CD4-positive, alpha-beta T cell treated with Interleukin-6 for 4 hours (primary cell): Measurements from ENCODE around the gene ITPRIP.

Experiments
- DNase-seq: peaks from one replicate; pipeline ENCODE4 v3.0.0-alpha.2; 2020; ENCODE audit warnings: mixed read lengths

ITPRIP gene

DNA sequence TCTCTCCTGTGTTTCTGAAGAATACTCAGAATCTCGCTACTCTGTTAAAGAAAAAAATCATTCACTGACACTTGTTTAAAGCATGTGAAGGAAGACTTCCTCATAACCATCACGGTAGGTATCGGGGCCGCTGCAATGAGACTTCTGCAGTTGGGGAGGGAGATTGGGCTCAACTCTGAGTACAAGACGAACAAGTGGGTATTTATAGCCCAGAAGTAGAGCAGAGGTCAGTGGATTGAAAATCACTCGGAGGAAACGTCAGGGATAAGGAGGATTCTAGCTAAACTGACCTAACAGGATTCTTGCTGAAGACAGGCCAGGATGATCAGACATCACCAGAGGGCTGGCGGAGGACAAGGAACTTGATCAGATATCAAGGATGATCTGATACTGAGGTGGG, 33.3 kb downstream of the ITPRIP start:
- DNase-seq: no peak

DNA sequence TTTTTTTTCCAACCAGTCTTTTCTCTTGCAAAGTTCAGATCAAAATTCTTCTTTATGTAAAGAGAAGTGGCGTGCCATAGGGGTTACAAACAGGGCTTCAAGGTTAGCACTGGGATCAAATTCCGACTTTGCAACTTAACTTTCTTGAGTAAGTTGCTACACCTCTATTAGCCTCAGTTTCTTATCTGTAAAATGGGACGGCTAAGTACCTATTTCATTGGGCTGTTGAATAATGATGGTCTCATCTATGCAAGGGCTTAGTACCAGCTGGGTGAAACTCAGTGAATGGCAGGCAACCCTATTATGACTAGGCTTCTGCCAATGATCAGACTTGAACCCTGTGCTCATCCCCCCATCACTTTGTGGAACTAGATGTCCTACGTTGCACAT, 33.9 kb downstream of the ITPRIP start:
- DNase-seq: no peak

GRCh38 chr10:104303594-104304355, 34.5 kb downstream of the ITPRIP start:
- no peak for DNase-seq

DNA sequence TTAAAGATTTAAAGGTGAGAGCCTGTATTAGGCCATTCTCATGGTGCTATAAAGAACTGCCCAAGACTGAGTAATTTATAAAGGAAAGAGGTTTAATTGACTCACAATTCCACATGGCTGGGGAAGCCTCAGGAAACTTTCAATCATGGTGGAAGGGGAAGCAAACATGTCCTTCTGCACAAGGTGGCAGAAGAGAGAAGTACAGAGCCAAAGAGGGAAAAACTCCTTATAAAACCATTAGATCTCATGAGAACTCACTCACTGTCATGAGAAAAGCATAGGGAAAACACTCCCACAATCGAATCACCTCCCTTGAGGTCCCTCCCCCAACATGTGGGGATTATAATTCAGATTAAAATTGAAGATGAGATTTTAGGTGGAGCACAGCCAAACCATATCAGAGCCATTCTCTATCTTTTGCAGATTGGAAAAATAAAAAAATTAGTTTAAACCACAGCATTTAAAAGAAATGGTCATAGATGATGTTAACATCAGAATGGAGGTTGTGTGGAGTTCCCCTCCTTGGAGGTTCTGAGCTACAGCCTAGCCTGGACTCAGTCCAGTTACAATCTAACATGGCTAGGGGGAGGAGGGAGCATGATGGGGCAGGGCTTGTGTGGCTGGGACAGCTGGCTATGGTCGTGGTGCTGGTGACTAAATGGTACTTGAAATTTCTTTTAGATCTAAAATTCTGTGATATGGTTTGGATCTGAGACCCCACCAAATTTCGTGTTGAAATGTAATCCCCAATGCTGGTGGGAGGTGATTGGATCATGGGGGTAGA, 36.2 kb downstream of the ITPRIP start:
- no peak for DNase-seq

- peak; percentile 39 for DNase-seq
Observed at GRCh38 chr10:104300736-104301292, 37.5 kb downstream of the ITPRIP start.

- DNase-seq: no peak
Observed at GRCh38 chr10:104300002-104300735, 38.1 kb downstream of the ITPRIP start.

- no peak for DNase-seq
Observed at GRCh38 chr10:104299031-104299904, 39.0 kb downstream of the ITPRIP start.

DNA sequence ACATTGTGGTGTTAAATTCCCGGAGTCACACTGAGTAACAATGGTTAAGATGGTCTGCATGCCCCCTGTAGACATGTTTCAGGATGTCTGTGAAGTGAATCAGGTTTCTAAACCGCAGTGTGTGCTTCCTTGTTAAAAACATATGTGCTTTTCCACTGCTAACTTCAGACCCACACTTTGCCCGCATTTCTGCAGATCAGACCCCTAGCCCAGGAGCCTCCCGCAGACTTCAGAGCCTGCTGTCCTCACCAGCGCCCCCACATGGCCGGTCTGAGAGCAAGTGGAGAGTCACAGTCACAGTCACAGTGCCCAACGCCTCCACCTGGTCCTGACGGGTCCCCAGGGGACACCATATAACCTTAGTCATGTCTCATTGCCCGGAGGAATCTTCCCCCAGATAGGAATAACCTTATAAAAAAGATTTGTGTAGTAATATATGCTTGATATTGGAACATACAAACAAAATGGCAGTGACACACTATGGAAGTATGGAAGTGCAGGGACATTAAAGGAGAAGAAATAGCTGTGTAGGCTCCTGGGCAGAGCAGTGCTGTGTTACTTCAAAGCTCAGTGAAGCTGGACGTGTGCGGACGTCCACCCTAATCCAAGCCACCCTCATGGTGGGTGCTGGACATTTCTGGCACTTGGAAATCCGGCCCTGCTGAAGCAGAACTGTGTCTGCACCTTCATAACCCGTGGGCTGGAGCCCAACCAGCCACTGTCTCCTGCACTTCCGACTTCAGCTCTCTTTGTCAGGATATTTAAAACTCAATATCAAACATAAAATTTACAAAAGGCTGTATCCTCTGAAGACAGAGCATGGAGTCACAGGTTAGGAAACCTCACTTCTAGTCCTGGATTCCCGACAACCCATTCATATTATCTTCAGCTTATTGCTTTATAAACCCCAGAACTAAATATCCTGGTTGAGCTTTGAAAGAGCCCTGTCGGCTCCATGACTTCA, 40.3 kb downstream of the ITPRIP start:
- peak; percentile 47 for DNase-seq

- no peak for DNase-seq
Observed at GRCh38 chr10:104296687-104297436, 41.4 kb downstream of the ITPRIP start.

DNA sequence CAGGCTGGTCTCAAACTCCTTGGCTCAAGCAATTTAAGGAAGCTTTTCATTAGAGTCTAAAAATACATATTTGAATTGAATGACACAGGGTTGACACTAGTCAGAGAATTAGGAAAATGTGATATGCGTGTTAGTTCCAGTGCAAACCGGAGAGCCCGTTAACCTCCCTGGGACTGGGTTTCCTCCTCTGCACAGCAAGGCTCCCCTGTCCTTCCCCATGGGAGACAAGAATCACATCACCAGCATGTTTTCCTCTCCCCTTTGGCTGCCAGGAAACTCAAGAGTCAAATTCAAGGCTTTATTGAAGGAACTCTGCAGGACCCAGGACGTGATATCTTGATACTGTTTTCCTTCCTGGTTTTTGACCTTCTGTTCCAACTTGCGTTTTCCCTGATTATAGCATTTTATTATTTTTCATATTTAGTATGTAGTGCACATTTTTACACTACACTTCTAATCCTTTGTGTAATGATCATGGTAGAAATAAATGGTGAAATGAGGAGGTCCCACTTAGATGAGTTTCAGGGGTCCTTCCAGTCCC, 44.4 kb downstream of the ITPRIP start:
- no peak for DNase-seq

DNA sequence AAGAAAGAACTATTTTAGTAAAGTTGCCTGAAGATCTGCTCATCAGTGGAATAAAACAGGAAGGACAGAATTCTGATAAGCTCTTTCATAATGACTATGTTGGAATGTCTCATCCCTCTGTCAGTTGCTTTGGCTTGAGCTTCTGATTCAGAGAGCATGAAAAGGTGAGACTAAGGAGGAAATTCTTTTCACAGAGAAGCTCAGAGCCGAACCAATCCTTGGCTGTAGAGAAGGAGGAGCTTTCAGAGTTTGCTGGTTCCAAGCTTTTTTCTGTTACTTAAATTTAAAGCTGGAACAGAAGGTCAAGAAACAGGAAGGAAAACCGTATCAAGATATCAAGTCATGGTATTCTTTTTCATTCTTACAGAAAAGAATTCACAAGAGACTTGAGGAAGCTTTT, 45.3 kb downstream of the ITPRIP start:
- DNase-seq: no peak

GRCh38 chr10:104291439-104291951, 46.8 kb downstream of the ITPRIP start:
- peak; percentile 92 for DNase-seq

DNA sequence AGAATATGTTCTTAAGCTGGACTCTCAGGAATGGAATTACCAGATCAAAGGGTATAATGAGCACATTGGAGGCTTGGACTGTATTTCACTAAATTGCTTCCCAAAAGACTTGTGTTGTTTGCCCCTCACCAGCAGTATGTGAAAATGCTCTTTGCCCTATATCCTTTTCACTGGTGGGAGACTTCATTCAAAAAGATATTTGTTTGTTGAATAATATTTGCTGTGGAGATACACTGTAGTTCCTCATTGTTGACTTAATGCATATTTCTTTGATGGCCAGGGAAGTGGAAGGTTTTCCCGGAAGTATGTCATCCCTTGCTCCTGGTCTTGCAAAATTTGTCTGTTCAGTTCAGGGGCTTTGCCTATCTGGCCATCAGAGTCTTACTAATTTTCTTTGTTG, 49.9 kb downstream of the ITPRIP start:
- no peak for DNase-seq

GRCh38 chr10:104286939-104287338, 51.3 kb downstream of the ITPRIP start:
- DNase-seq: no peak

DNA sequence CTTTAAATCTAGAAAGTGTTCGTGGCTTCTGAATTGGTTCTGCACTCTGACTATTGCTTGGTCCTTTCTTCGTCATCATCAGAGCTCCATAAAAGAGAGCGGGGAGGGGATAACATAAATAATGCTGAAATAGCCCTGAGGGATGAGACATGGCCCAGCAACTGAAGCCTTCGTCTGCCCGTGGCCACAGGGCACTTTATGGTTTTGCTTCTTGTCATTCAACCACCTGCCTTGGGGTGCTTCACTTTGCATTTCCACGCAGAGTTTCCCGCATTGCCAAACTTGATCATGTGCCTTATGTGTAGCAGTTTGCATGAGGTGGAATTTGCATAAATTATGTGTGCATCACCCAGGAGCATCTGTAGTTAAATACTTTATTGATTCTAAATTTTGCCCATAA, 53.4 kb downstream of the ITPRIP start:
- DNase-seq: no peak

DNA sequence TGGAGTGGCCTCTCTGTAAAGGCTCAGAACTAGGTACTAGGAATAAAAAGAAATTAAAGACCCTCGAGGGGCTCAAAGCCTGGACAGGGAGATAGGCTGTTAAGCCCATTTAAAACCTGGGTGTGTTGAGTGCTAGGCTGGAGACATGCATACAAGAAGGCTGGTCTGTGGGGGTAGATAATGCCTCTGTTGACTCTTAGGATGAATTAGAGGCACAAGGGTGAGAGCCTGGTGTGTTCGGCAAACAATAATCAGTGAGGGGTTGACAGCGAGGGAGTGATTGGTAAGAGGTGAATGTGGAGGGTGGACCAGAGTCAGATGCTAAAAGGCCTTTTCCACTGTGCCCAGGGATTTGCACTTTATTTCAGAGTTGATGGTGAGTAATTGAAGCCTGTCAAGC, 56.6 kb downstream of the ITPRIP start:
- no peak for DNase-seq

- no peak for DNase-seq
Observed at GRCh38 chr10:104279550-104280259, 58.6 kb downstream of the ITPRIP start.

DNA sequence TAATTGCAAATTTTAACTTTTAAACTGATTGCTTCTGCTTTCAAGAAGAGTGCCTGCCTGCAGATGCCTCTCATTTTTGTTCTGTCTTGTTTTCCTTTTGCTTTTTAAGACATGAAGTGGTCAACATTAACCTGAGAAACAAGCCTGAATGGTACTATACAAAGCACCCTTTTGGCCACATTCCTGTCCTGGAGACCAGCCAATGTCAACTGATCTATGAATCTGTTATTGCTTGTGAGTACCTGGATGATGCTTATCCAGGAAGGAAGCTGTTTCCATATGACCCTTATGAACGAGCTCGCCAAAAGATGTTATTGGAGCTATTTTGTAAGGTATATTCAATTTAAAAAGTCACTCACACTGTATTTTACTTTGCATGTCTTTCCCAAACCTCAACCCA, 60.5 kb downstream of the ITPRIP start:
- DNase-seq: no peak

- DNase-seq: no peak
Observed at GRCh38 chr10:104276192-104276591, 62.1 kb downstream of the ITPRIP start.
